T-helper 1 cell (primary cell): ENCODE measurements around the gene UBAP1.
"Not testable (repeated sequence)": the region's sequence is repeated elsewhere in the genome, so short reads cannot be mapped to it uniquely, and the experiment has no call there.

ENCODE experiments used
- DNase-seq, 5 donors: peaks; one replicate each; pipeline ENCODE4 v3.0.0-alpha.2; 2012 to 2020

Gene UBAP1

GRCh38 chr9:34271265-34272006, 92.6 kb downstream of the UBAP1 start:
- DNase-seq, result no peak

GRCh38 chr9:34272101-34272541, 93.3 kb downstream of the UBAP1 start:
- no peak for DNase-seq

GRCh38 chr9:34273588-34273987, 94.7 kb downstream of the UBAP1 start:
- not testable (repeated sequence) for DNase-seq

- no peak for DNase-seq
Measured at GRCh38 chr9:34275811-34276210, 97.0 kb downstream of the UBAP1 start.

GRCh38 chr9:34276772-34277171, 97.9 kb downstream of the UBAP1 start:
- no peak for DNase-seq

GRCh38 chr9:34279411-34279810, 100.6 kb downstream of the UBAP1 start:
- DNase-seq, result no peak

GRCh38 chr9:34282096-34282495, 103.3 kb downstream of the UBAP1 start:
- DNase-seq, result no peak

- DNase-seq, result no peak
Measured at GRCh38 chr9:34289159-34289558, 110.3 kb downstream of the UBAP1 start.

- no peak for DNase-seq
Measured at GRCh38 chr9:34291023-34291422, 112.2 kb downstream of the UBAP1 start.

GRCh38 chr9:34291423-34291822, 112.6 kb downstream of the UBAP1 start:
- no peak for DNase-seq

- no peak for DNase-seq
Measured at GRCh38 chr9:34292552-34292951, 113.7 kb downstream of the UBAP1 start.

- DNase-seq, result not testable (repeated sequence)
Measured at GRCh38 chr9:34301064-34301463, 122.2 kb downstream of the UBAP1 start.
